NB4 (cell line): ENCODE measurements around the gene DMAC2.

Experiments used
- CTCF ChIP-seq: IDR thresholded peaks from one replicate; pipeline ENCODE4 v1.5.1; 2012; ENCODE audit warnings: low read depth, low read length
- MYC ChIP-seq: IDR thresholded peaks from 2 replicates; pipeline ENCODE4 v1.6.1; 2011; ENCODE audit warnings: low read depth, low read length
- POLR2A ChIP-seq: IDR thresholded peaks from 2 replicates; pipeline ENCODE4 v1.6.1; 2011; ENCODE audit warnings: mild to moderate bottlenecking; ENCODE audit not compliant: insufficient read length; ENCODE audit errors: extremely low read depth

GRCh38 chr19:41398050-41398418 is 41.7 kb downstream of the DMAC2 start:
- TF ChIP-seq MYC: no peak
- TF ChIP-seq CTCF: no peak
- TF ChIP-seq POLR2A: no peak
